Keratinocyte (primary cell): Measurements from ENCODE around the gene HSD17B14.

Experiments
- EZH2 ChIP-seq: IDR thresholded peaks from one replicate; pipeline ENCODE4 v1.6.1; 2012; ENCODE audit warnings: inconsistent platforms, mild to moderate bottlenecking, low read length, moderate library complexity
- TF ChIP-seq, protein P1 (sequence below), 3 experiments: IDR thresholded peaks in 1 of 3; conservative IDR thresholded peaks in 1 of 3; optimal IDR thresholded peaks in 1 of 3; 2 replicates in 2 of 3; 3 replicates in 1 of 3; pipeline versions ENCODE3 to v1.5.1; 2011; ENCODE audit warnings: low read length in 3 of 3, mild to moderate bottlenecking in 3 of 3, moderate library complexity in 2 of 3, control low read depth in 1 of 3, inconsistent platforms in 1 of 3; ENCODE audit not compliant: insufficient read depth in 2 of 3; ENCODE audit errors: extremely low read depth in 1 of 3

DNA sequence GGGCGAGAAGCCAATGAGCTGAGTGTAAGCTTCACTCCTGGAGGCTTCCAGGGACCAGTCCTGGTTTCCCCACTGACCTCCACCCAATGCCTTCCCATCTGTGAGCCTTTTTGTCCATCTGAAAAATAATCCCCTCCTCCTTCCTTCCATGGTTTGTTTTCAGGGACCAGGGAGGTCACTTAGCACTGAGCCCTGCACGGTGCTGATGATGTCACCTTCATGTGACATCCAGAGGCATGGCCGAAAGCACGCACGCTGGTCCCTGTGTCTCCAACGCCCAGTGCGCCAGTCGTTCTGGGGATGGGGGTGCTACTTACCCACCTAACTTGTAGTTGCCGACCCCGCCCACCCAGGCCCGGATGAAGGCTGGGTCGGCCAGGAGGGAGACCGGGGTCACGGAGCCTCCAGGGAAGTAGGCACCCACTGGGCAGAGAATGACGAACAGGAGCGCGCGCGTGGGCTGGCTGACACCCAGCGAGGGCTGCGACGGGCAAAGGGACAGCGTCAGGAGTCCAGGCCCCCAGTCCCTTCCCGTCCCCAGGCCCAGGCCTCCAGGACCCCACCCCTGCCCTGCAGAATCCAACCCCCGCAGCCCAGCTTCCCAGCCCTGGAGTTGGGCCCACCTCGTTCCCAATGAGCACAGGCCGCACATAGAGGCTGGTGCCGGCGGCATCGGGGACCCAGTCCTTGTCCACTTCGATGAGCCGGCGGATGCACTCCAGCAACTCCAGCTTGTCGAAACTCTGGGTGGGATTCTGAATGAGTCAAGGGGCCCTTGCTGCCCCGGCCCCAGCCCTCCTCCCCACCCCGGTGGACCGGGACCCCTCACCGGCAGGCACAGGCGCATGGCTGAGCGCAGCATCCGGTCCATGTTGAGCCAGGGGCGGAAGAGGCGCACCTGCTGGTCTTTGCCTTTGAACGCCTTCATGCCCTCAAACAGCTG is 36.7 kb downstream of the HSD17B14 start:
- TF ChIP-seq, protein P1, sequence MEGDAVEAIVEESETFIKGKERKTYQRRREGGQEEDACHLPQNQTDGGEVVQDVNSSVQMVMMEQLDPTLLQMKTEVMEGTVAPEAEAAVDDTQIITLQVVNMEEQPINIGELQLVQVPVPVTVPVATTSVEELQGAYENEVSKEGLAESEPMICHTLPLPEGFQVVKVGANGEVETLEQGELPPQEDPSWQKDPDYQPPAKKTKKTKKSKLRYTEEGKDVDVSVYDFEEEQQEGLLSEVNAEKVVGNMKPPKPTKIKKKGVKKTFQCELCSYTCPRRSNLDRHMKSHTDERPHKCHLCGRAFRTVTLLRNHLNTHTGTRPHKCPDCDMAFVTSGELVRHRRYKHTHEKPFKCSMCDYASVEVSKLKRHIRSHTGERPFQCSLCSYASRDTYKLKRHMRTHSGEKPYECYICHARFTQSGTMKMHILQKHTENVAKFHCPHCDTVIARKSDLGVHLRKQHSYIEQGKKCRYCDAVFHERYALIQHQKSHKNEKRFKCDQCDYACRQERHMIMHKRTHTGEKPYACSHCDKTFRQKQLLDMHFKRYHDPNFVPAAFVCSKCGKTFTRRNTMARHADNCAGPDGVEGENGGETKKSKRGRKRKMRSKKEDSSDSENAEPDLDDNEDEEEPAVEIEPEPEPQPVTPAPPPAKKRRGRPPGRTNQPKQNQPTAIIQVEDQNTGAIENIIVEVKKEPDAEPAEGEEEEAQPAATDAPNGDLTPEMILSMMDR (optimal IDR thresholded peaks at IDR 0.05 in 1 of 3, IDR thresholded peaks at IDR 0.05 in 1 of 3, conservative IDR thresholded peaks at IDR 0.05 in 1 of 3; ENCODE audit: extremely low read depth in 1 of 3, insufficient read depth in 2 of 3, low read length in 3 of 3) = no peak
- TF ChIP-seq EZH2 = no peak
